T-helper 1 cell treated with Interleukin-12 subunit alpha and Interleukin-12 subunit beta and Interleukin-4 antibody, amounts not matched to agents 30 ng/mL and 1 ng/mL, for 36 hours (primary cell): ENCODE data around the gene C20orf141. TPM values are rescaled to one million over a fixed set of nuclear protein-coding genes. Genes with fewer than 3 reads are reported as not detected.

Experiments used
- intact Hi-C: fragments of 100-400 bp; cut with micrococcal nuclease; formaldehyde crosslinking; loops from one replicate; pipeline ENCODE4 v1.15.1; 2024
- total RNA-seq: library from RNA; stranded (reverse); gene quantifications from 2 replicates; pipeline ENCODE4 v1.2.3, GENCODE V29; 2022

C20orf141 gene
- total RNA-seq, 1 donor from 2014 or later: not detected

GRCh38 chr20:2845607-2846006, 30.8 kb downstream of the C20orf141 start:
- intact Hi-C loops: loop anchor here (10.0 kb wide), 1 partner anchor 741 kb away; the partner anchor contains the start of gene STK35

- intact Hi-C loops: loop anchor here (10.0 kb wide), 1 partner anchor 742 kb away; the partner anchor contains the start of gene STK35
These were observed 31.9 kb downstream of the C20orf141 start for GRCh38 chr20:2846698-2847097.

GRCh38 chr20:2847802-2848201, 33.0 kb downstream of the C20orf141 start:
- intact Hi-C loops: loop anchor here (10.0 kb wide), 1 partner anchor 743 kb away; the partner anchor contains the start of gene STK35

- intact Hi-C loops: loop anchor here (10.0 kb wide), 1 partner anchor 745 kb away; the partner anchor contains the start of gene STK35
These were observed 34.7 kb downstream of the C20orf141 start for GRCh38 chr20:2849529-2849928.

- intact Hi-C loops: loop anchor here (5.0 kb wide), 1 partner anchor 109 kb away; no protein-coding TSS in a partner anchor
These were observed 36.3 kb downstream of the C20orf141 start for GRCh38 chr20:2851086-2851485.

- intact Hi-C loops: no loop called here
These were observed 43.8 kb downstream of the C20orf141 start for GRCh38 chr20:2858591-2858990.

GRCh38 chr20:2859330-2860121, 44.7 kb downstream of the C20orf141 start:
- intact Hi-C loops: no loop called here

- intact Hi-C loops: no loop called here
These were observed 49.8 kb downstream of the C20orf141 start for GRCh38 chr20:2864626-2865025.

GRCh38 chr20:2865101-2865500, 50.3 kb downstream of the C20orf141 start:
- intact Hi-C loops: no loop called here

Other genes starting within 250 kb of the C20orf141 start
- 381 and 386 TPM in 2 replicates for gene NOP56, start 162.4 kb upstream of the C20orf141 start, total RNA-seq
- gene IDH3B, start 150.8 kb upstream of the C20orf141 start, total RNA-seq: 109 and 111 TPM in 2 replicates
- 32.4 and 33.3 TPM in 2 replicates for gene EBF4, start 122.2 kb upstream of the C20orf141 start, total RNA-seq
- gene CPXM1, start 14.4 kb upstream of the C20orf141 start, total RNA-seq: 0.49 and 0.51 TPM in 2 replicates
- gene TMEM239, start 1.4 kb downstream of the C20orf141 start, total RNA-seq: not detected in 2 replicates
- gene PCED1A, start 25.7 kb downstream of the C20orf141 start, total RNA-seq: 23.0 TPM in 2 replicates
- gene VPS16, start 25.8 kb downstream of the C20orf141 start, total RNA-seq: 61.1 and 63.6 TPM in 2 replicates
- 67.0 and 68.5 TPM in 2 replicates for gene PTPRA, start 58.5 kb downstream of the C20orf141 start, total RNA-seq
- 1.3 and 1.8 TPM in 2 replicates for gene GNRH2, start 228.6 kb downstream of the C20orf141 start, total RNA-seq
- gene MRPS26, start 231.1 kb downstream of the C20orf141 start, total RNA-seq: 37.7 and 39.5 TPM in 2 replicates